ENCODE data around the gene ADGRL2. TPM values are rescaled to one million over a fixed set of nuclear protein-coding genes. Genes with fewer than 3 reads are reported as not detected.

The ADGRL2 gene
- polyA plus RNA-seq, 1 donor from 2014 or later = 190 TPM

DNA sequence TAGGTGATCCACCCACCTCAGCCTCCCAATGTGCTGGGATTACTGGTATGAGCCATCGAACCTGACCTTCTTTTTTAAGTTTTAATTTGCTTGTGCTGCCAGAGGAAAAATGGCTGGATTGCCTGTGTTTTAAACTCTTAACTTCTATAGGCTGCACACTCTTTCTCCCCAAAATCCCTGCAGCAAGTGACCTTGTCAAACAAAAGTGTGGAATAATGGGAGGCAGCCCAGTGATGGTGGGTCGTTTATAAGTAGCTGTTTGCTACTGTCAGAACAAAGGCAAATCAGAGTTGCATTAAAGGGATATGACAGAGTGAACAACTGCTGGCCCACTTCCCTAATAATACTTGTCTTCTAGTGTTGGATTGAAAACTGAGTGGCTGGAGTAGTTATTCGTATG, 74.2 kb downstream of the ADGRL2 start:
- Histone ChIP-seq H3K9ac (ENCODE audit: low read length) (no peak overlapping the region), H3K27ac (ENCODE audit: low read length) (no peak overlapping the region), H4K20me1 (ENCODE audit: insufficient read depth) (no peaks in the 10 kb centered on the region), H3F3A (ENCODE audit: insufficient read depth, low read length, poor library complexity, severe bottlenecking) (no peaks in the 10 kb centered on the region), H3K27me3 (ENCODE audit: insufficient read depth, low read depth, low read length) (no peaks in the 10 kb centered on the region), H3K79me2 (replicated peaks; ENCODE audit: insufficient read depth, low read length) (peaks cover 85% of the 10 kb centered on the region), H3K4me3 (ENCODE audit: low read length) (no peak overlapping the region), H3K9me3 (ENCODE audit: low read length) (no peaks in the 10 kb centered on the region), H3K9me2 (ENCODE audit: insufficient read depth, low read length) (no peaks in the 10 kb centered on the region), H3K4me2 (ENCODE audit: low read length) (no peak overlapping the region), H2AFZ (ENCODE audit: low read depth, low read length) (no peak overlapping the region), H3K36me3 (ENCODE audit: insufficient read depth, low read length) (no peaks in the 10 kb centered on the region)
- TF ChIP-seq RAD21 (conservative IDR thresholded peaks at IDR 0.05) = no peak
- no peak for TF ChIP-seq MXI1 (conservative IDR thresholded peaks at IDR 0.05; ENCODE audit: poor library complexity, severe bottlenecking)
- no peak for TF ChIP-seq EZH2 (IDR thresholded peaks at IDR 0.05; ENCODE audit: borderline replicate concordance, insufficient read depth, low read length, poor library complexity, severe bottlenecking)
- no peak for TF ChIP-seq EP300 (conservative IDR thresholded peaks at IDR 0.05; ENCODE audit: poor library complexity, severe bottlenecking)
- TF ChIP-seq, protein P1, sequence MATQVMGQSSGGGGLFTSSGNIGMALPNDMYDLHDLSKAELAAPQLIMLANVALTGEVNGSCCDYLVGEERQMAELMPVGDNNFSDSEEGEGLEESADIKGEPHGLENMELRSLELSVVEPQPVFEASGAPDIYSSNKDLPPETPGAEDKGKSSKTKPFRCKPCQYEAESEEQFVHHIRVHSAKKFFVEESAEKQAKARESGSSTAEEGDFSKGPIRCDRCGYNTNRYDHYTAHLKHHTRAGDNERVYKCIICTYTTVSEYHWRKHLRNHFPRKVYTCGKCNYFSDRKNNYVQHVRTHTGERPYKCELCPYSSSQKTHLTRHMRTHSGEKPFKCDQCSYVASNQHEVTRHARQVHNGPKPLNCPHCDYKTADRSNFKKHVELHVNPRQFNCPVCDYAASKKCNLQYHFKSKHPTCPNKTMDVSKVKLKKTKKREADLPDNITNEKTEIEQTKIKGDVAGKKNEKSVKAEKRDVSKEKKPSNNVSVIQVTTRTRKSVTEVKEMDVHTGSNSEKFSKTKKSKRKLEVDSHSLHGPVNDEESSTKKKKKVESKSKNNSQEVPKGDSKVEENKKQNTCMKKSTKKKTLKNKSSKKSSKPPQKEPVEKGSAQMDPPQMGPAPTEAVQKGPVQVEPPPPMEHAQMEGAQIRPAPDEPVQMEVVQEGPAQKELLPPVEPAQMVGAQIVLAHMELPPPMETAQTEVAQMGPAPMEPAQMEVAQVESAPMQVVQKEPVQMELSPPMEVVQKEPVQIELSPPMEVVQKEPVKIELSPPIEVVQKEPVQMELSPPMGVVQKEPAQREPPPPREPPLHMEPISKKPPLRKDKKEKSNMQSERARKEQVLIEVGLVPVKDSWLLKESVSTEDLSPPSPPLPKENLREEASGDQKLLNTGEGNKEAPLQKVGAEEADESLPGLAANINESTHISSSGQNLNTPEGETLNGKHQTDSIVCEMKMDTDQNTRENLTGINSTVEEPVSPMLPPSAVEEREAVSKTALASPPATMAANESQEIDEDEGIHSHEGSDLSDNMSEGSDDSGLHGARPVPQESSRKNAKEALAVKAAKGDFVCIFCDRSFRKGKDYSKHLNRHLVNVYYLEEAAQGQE (IDR thresholded peaks at IDR 0.05; ENCODE audit: borderline replicate concordance) = no peak
- TF ChIP-seq, protein P2, sequence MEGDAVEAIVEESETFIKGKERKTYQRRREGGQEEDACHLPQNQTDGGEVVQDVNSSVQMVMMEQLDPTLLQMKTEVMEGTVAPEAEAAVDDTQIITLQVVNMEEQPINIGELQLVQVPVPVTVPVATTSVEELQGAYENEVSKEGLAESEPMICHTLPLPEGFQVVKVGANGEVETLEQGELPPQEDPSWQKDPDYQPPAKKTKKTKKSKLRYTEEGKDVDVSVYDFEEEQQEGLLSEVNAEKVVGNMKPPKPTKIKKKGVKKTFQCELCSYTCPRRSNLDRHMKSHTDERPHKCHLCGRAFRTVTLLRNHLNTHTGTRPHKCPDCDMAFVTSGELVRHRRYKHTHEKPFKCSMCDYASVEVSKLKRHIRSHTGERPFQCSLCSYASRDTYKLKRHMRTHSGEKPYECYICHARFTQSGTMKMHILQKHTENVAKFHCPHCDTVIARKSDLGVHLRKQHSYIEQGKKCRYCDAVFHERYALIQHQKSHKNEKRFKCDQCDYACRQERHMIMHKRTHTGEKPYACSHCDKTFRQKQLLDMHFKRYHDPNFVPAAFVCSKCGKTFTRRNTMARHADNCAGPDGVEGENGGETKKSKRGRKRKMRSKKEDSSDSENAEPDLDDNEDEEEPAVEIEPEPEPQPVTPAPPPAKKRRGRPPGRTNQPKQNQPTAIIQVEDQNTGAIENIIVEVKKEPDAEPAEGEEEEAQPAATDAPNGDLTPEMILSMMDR (IDR thresholded peaks at IDR 0.05; ENCODE audit: poor library complexity, severe bottlenecking) = no peak
- no peak for TF ChIP-seq TAF1 (IDR thresholded peaks at IDR 0.05; ENCODE audit: low read depth)
- TF ChIP-seq POLR2AphosphoS5 (IDR thresholded peaks at IDR 0.05) = no peak
- no peak for TF ChIP-seq SMC3 (conservative IDR thresholded peaks at IDR 0.05; ENCODE audit: poor library complexity)

DNA sequence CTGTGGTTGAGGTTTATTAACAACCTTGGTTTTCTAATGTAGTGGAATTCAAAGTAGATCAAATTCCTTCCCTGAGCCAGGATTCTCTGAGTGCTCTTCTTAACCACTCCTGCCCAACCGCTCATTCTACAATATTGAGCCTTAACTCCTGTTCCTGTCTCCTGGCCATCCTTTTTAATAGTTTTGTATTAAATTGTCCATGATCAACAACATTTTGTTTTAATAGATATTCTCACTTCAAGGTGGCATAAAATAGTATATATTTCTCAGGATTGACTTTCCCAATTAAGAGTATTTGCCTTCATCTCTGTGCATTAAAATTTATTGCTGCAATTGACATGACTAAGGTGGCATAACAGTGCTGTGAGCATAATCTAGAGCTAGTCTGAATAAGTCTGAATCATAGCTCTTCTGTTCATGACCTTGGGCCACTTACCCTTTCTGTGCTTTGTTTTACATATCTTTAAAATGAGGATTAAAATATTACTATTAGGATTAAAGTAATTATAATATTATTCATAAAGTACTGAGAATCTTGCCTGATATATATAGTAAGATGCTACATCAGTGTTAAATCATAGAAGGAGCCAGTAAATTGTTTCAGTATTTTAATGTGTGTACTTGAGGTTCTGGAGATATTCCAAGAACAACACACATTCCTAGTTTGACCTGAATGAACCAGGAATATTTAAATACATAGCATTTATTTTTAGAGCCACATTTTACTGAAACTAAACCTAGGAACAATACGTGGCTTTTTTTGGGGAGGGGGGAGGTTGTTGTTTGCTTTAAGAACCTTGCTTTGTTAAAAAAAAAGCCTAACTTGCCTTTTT, 76.4 kb downstream of the ADGRL2 start:
- H3K27ac ChIP-seq (ENCODE audit: low read length) = no peak overlapping the region

More for the DNA sequence above, 76.4 kb downstream of the ADGRL2 start:
- Histone ChIP-seq H3K9ac (ENCODE audit: low read length) (no peak overlapping the region), H3K4me2 (ENCODE audit: low read length) (no peak overlapping the region), H3K36me3 (ENCODE audit: insufficient read depth, low read length) (no peaks in the 10 kb centered on the region), H2AFZ (ENCODE audit: low read depth, low read length) (no peak overlapping the region), H3K9me2 (ENCODE audit: insufficient read depth, low read length) (no peaks in the 10 kb centered on the region), H3F3A (ENCODE audit: insufficient read depth, low read length, poor library complexity, severe bottlenecking) (no peaks in the 10 kb centered on the region), H3K79me2 (replicated peaks; ENCODE audit: insufficient read depth, low read length) (peaks cover 98% of the 10 kb centered on the region), H3K9me3 (ENCODE audit: low read length) (no peaks in the 10 kb centered on the region), H4K20me1 (ENCODE audit: insufficient read depth) (no peaks in the 10 kb centered on the region), H3K27me3 (ENCODE audit: insufficient read depth, low read depth, low read length) (no peaks in the 10 kb centered on the region), H3K4me3 (ENCODE audit: low read length) (no peak overlapping the region)
- no peak for TF ChIP-seq TAF1 (IDR thresholded peaks at IDR 0.05; ENCODE audit: low read depth)
- no peak for TF ChIP-seq EP300 (conservative IDR thresholded peaks at IDR 0.05; ENCODE audit: poor library complexity, severe bottlenecking)
- TF ChIP-seq SMC3 (conservative IDR thresholded peaks at IDR 0.05; ENCODE audit: poor library complexity) = no peak
- TF ChIP-seq MXI1 (conservative IDR thresholded peaks at IDR 0.05; ENCODE audit: poor library complexity, severe bottlenecking) = no peak
- TF ChIP-seq RAD21 (conservative IDR thresholded peaks at IDR 0.05) = no peak
- TF ChIP-seq, protein P1 (IDR thresholded peaks at IDR 0.05; ENCODE audit: borderline replicate concordance) = no peak
- no peak for TF ChIP-seq EZH2 (IDR thresholded peaks at IDR 0.05; ENCODE audit: borderline replicate concordance, insufficient read depth, low read length, poor library complexity, severe bottlenecking)
- no peak for TF ChIP-seq POLR2AphosphoS5 (IDR thresholded peaks at IDR 0.05)
- TF ChIP-seq, protein P2 (IDR thresholded peaks at IDR 0.05; ENCODE audit: poor library complexity, severe bottlenecking) = no peak

Measured in neural cell (in vitro differentiated cells).